ENCODE data around the gene SLCO1B1. TPM values are rescaled to one million over a fixed set of nuclear protein-coding genes. Genes with fewer than 3 reads are reported as not detected.
"Not testable (repeated sequence)": the region's sequence is repeated elsewhere in the genome, so short reads cannot be mapped to it uniquely, and the experiment has no call there.

SLCO1B1 gene
- total RNA-seq (not detected), polyA plus RNA-seq (not detected), total RNA-seq (not detected)

- Histone ChIP-seq H3K9me3 (ENCODE audit: control insufficient read depth in 2 of 3, low read length in 3 of 3) (no peaks in the 10 kb centered on the region), H3K27me3 (ENCODE audit: control insufficient read depth in 2 of 2, insufficient read depth in 2 of 2, low read length in 2 of 2) (no peaks in the 10 kb centered on the region), H3K4me1 (ENCODE audit: control insufficient read depth in 2 of 2, insufficient read depth in 2 of 2, low read length in 2 of 2) (no peaks in the 10 kb centered on the region), H3K27ac (ENCODE audit: low read depth, low read length) (no peak within 1 kb of the TSS), H3K36me3 (ENCODE audit: control insufficient read depth in 2 of 3, insufficient read depth in 3 of 3, low read length in 3 of 3) (no peaks in the 10 kb centered on the region), H3K4me3 (ENCODE audit: low read length) (no peak within 1 kb of the TSS)
- no peaks in the 10 kb centered on the region for H3K36me3 Mint-ChIP-seq
- POLR2A ChIA-PET: no interaction called here
- DNase-seq (no peak), ATAC-seq (no peak)
- H3K4me1 Mint-ChIP-seq: no peaks in the 10 kb centered on the region
- intact Hi-C loops (cut with micrococcal nuclease): no loop called here
- H3K4me3 Mint-ChIP-seq: no peak within 1 kb of the TSS
- no peak within 1 kb of the TSS for H3K27ac Mint-ChIP-seq
- H3K27me3 Mint-ChIP-seq: no peaks in the 10 kb centered on the region
- CTCF ChIA-PET: no interaction called here
- peaks cover 0 to 7% (median 5%) of the 10 kb centered on the region in 11 donors for H3K9me3 Mint-ChIP-seq
These were observed at the start of gene SLCO1B1 for GRCh38 chr12:21130998-21131397. TSS of gene SLCO1B1 (plus strand) at chr12:21131194. CDS start at chr12:21141575, 10,381 bp downstream.

GRCh38 chr12:21084753-21085152, 46.2 kb upstream of the SLCO1B1 start:
- H3K4me3 ChIP-seq (ENCODE audit: low read length); H3K36me3 ChIP-seq (ENCODE audit: control insufficient read depth in 2 of 3, insufficient read depth in 3 of 3, low read length in 3 of 3); H3K27me3 Mint-ChIP-seq; POLR2A ChIA-PET; H3K4me3 Mint-ChIP-seq; H3K27me3 ChIP-seq (ENCODE audit: control insufficient read depth in 2 of 2, insufficient read depth in 2 of 2, low read length in 2 of 2); H3K4me1 ChIP-seq (ENCODE audit: control insufficient read depth in 2 of 2, insufficient read depth in 2 of 2, low read length in 2 of 2); ATAC-seq; H3K9me3 ChIP-seq (ENCODE audit: control insufficient read depth in 2 of 3, low read length in 3 of 3); intact Hi-C loops (cut with micrococcal nuclease); CTCF ChIA-PET; H3K4me1 Mint-ChIP-seq; H3K36me3 Mint-ChIP-seq; DNase-seq; H3K27ac ChIP-seq (ENCODE audit: low read depth, low read length); H3K27ac Mint-ChIP-seq: not testable (repeated sequence)
- peaks cover 3 to 18% (median 9%) of the 10 kb centered on the region in 11 donors for H3K9me3 Mint-ChIP-seq

GRCh38 chr12:21111732-21112131, 19.3 kb upstream of the SLCO1B1 start:
- no peak overlapping the region for H3K27ac ChIP-seq (ENCODE audit: low read depth, low read length)
- Mint-ChIP-seq H3K27ac (no peak overlapping the region), H3K4me3 (no peak overlapping the region), H3K9me3 (peaks cover 0 to 20% (median 3%) of the 10 kb centered on the region in 11 donors), H3K27me3 (no peaks in the 10 kb centered on the region), H3K36me3 (no peaks in the 10 kb centered on the region), H3K4me1 (no peaks in the 10 kb centered on the region)
- H3K4me1 ChIP-seq (ENCODE audit: control insufficient read depth in 2 of 2, insufficient read depth in 2 of 2, low read length in 2 of 2): no peaks in the 10 kb centered on the region
- no peak overlapping the region for H3K4me3 ChIP-seq (ENCODE audit: low read length)
- no peaks in the 10 kb centered on the region for H3K9me3 ChIP-seq (ENCODE audit: control insufficient read depth in 2 of 3, low read length in 3 of 3)
- no peaks in the 10 kb centered on the region for H3K27me3 ChIP-seq (ENCODE audit: control insufficient read depth in 2 of 2, insufficient read depth in 2 of 2, low read length in 2 of 2)
- CTCF ChIA-PET: no interaction called here
- DNase-seq (no peak), ATAC-seq (no peak)
- H3K36me3 ChIP-seq (ENCODE audit: control insufficient read depth in 2 of 3, insufficient read depth in 3 of 3, low read length in 3 of 3): no peaks in the 10 kb centered on the region
- intact Hi-C loops (cut with micrococcal nuclease): no loop called here
- POLR2A ChIA-PET: no interaction called here

- Mint-ChIP-seq H3K4me1 (no peaks in the 10 kb centered on the region), H3K9me3 (peaks cover 0 to 31% (median 4%) of the 10 kb centered on the region in 11 donors), H3K27me3 (no peaks in the 10 kb centered on the region), H3K27ac (no peak overlapping the region), H3K36me3 (no peaks in the 10 kb centered on the region), H3K4me3 (no peak overlapping the region)
- Histone ChIP-seq H3K9me3 (ENCODE audit: control insufficient read depth in 2 of 3, low read length in 3 of 3) (no peaks in the 10 kb centered on the region), H3K36me3 (ENCODE audit: control insufficient read depth in 2 of 3, insufficient read depth in 3 of 3, low read length in 3 of 3) (no peaks in the 10 kb centered on the region), H3K4me1 (ENCODE audit: control insufficient read depth in 2 of 2, insufficient read depth in 2 of 2, low read length in 2 of 2) (no peaks in the 10 kb centered on the region), H3K27me3 (ENCODE audit: control insufficient read depth in 2 of 2, insufficient read depth in 2 of 2, low read length in 2 of 2) (no peaks in the 10 kb centered on the region), H3K4me3 (ENCODE audit: low read length) (no peak overlapping the region), H3K27ac (ENCODE audit: low read depth, low read length) (no peak overlapping the region)
- no peak for DNase-seq
- POLR2A ChIA-PET: no interaction called here
- intact Hi-C loops (cut with micrococcal nuclease): no loop called here
- no peak for ATAC-seq
- CTCF ChIA-PET: no interaction called here
These were observed 17.7 kb upstream of the SLCO1B1 start for GRCh38 chr12:21113266-21113665.

GRCh38 chr12:21117995-21118394, 13.0 kb upstream of the SLCO1B1 start:
- Histone ChIP-seq H3K4me1 (ENCODE audit: control insufficient read depth in 2 of 2, insufficient read depth in 2 of 2, low read length in 2 of 2) (no peaks in the 10 kb centered on the region), H3K9me3 (ENCODE audit: control insufficient read depth in 2 of 3, low read length in 3 of 3) (no peaks in the 10 kb centered on the region), H3K4me3 (ENCODE audit: low read length) (no peak overlapping the region), H3K36me3 (ENCODE audit: control insufficient read depth in 2 of 3, insufficient read depth in 3 of 3, low read length in 3 of 3) (no peaks in the 10 kb centered on the region), H3K27ac (ENCODE audit: low read depth, low read length) (no peak overlapping the region), H3K27me3 (ENCODE audit: control insufficient read depth in 2 of 2, insufficient read depth in 2 of 2, low read length in 2 of 2) (no peaks in the 10 kb centered on the region)
- POLR2A ChIA-PET: no interaction called here
- DNase-seq (no peak), ATAC-seq (no peak)
- Mint-ChIP-seq H3K4me1 (no peaks in the 10 kb centered on the region), H3K4me3 (no peak overlapping the region), H3K27ac (no peak overlapping the region), H3K9me3 (peaks cover 0 to 37% (median 2%) of the 10 kb centered on the region in 11 donors), H3K36me3 (no peaks in the 10 kb centered on the region), H3K27me3 (no peaks in the 10 kb centered on the region)
- CTCF ChIA-PET: no interaction called here
- intact Hi-C loops (cut with micrococcal nuclease): no loop called here

- CTCF ChIA-PET: no interaction called here
These were observed 12.2 kb upstream of the SLCO1B1 start for GRCh38 chr12:21118760-21119159.

GRCh38 chr12:21129351-21129750, 1.6 kb upstream of the SLCO1B1 start:
- DNase-seq: no peak
- no peaks in the 10 kb centered on the region for H3K9me3 ChIP-seq (ENCODE audit: control insufficient read depth in 2 of 3, low read length in 3 of 3)
- no peaks in the 10 kb centered on the region for H3K36me3 ChIP-seq (ENCODE audit: control insufficient read depth in 2 of 3, insufficient read depth in 3 of 3, low read length in 3 of 3)
- H3K27ac ChIP-seq (ENCODE audit: low read depth, low read length): no peak overlapping the region
- intact Hi-C loops (cut with micrococcal nuclease): no loop called here
- no peak overlapping the region for H3K4me3 ChIP-seq (ENCODE audit: low read length)
- no peaks in the 10 kb centered on the region for H3K27me3 ChIP-seq (ENCODE audit: control insufficient read depth in 2 of 2, insufficient read depth in 2 of 2, low read length in 2 of 2)
- Mint-ChIP-seq H3K9me3 (peaks cover 0 to 6% (median 4%) of the 10 kb centered on the region in 11 donors), H3K27ac (no peak overlapping the region), H3K4me3 (no peak overlapping the region), H3K4me1 (no peaks in the 10 kb centered on the region), H3K27me3 (no peaks in the 10 kb centered on the region), H3K36me3 (no peaks in the 10 kb centered on the region)
- H3K4me1 ChIP-seq (ENCODE audit: control insufficient read depth in 2 of 2, insufficient read depth in 2 of 2, low read length in 2 of 2): no peaks in the 10 kb centered on the region
- ChIA-PET POLR2A (no interaction called here), CTCF (interaction anchor here (0.7 kb wide), 1 partner anchor 1102 kb away, joined by 3 read pairs; no protein-coding TSS in a partner anchor)
- ATAC-seq: no peak

More at GRCh38 chr12:21118760-21119159, 12.2 kb upstream of the SLCO1B1 start:
- Mint-ChIP-seq H3K9me3 (peaks cover 0 to 37% (median 3%) of the 10 kb centered on the region in 11 donors), H3K36me3 (no peaks in the 10 kb centered on the region), H3K4me1 (no peaks in the 10 kb centered on the region), H3K4me3 (no peak overlapping the region), H3K27ac (no peak overlapping the region), H3K27me3 (no peaks in the 10 kb centered on the region)
- intact Hi-C loops (cut with micrococcal nuclease): no loop called here
- no peak for ATAC-seq
- Histone ChIP-seq H3K4me3 (ENCODE audit: low read length) (no peak overlapping the region), H3K27ac (ENCODE audit: low read depth, low read length) (no peak overlapping the region), H3K9me3 (ENCODE audit: control insufficient read depth in 2 of 3, low read length in 3 of 3) (no peaks in the 10 kb centered on the region), H3K4me1 (ENCODE audit: control insufficient read depth in 2 of 2, insufficient read depth in 2 of 2, low read length in 2 of 2) (no peaks in the 10 kb centered on the region), H3K36me3 (ENCODE audit: control insufficient read depth in 2 of 3, insufficient read depth in 3 of 3, low read length in 3 of 3) (no peaks in the 10 kb centered on the region), H3K27me3 (ENCODE audit: control insufficient read depth in 2 of 2, insufficient read depth in 2 of 2, low read length in 2 of 2) (no peaks in the 10 kb centered on the region)
- POLR2A ChIA-PET: no interaction called here
- no peak for DNase-seq

All from naive thymus-derived CD4-positive, alpha-beta T cell (primary cell).